ENCODE data around the gene SLC39A11. TPM values are rescaled to one million over a fixed set of nuclear protein-coding genes. Genes with fewer than 3 reads are reported as not detected.

The SLC39A11 gene
- total RNA-seq, 1 donor from 2014 or later, result 26.0 TPM

DNA sequence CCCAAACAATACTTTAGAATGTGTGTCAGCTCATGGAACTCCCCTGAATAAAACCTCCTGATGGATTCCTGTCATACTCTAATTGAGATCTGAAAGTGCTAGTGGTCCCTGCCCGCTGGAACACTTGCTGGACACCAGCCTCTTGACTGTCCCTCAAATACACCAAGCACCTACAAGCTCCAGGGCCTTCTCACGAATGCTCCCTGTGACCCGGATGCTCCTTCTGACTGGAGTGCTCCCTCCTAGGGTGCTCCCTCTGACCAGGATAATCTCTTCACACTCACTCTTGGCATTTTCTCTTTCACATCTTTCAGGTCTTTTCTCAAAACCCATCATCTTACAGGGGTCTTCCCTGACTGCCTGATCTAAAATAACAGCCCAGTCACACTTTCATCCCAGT, 205.9 kb downstream of the SLC39A11 start:
- TF ChIP-seq, protein P1, sequence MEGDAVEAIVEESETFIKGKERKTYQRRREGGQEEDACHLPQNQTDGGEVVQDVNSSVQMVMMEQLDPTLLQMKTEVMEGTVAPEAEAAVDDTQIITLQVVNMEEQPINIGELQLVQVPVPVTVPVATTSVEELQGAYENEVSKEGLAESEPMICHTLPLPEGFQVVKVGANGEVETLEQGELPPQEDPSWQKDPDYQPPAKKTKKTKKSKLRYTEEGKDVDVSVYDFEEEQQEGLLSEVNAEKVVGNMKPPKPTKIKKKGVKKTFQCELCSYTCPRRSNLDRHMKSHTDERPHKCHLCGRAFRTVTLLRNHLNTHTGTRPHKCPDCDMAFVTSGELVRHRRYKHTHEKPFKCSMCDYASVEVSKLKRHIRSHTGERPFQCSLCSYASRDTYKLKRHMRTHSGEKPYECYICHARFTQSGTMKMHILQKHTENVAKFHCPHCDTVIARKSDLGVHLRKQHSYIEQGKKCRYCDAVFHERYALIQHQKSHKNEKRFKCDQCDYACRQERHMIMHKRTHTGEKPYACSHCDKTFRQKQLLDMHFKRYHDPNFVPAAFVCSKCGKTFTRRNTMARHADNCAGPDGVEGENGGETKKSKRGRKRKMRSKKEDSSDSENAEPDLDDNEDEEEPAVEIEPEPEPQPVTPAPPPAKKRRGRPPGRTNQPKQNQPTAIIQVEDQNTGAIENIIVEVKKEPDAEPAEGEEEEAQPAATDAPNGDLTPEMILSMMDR (IDR thresholded peaks at IDR 0.05; ENCODE audit: unreplicated experiment), result no peak
- peaks cover 4% of the 10 kb centered on the region for H3K36me3 Mint-ChIP-seq
- no peaks in the 10 kb centered on the region for H3K27me3 Mint-ChIP-seq (ENCODE audit: low read depth)
- no peak overlapping the region for H3K27ac Mint-ChIP-seq
- H3K9me3 Mint-ChIP-seq, result peaks cover 7% of the 10 kb centered on the region
- H3K4me3 Mint-ChIP-seq, result no peak overlapping the region
- no peaks in the 10 kb centered on the region for H3K4me1 Mint-ChIP-seq
- no peak for DNase-seq (ENCODE audit: low spot score in 2 of 2, unreplicated experiment in 2 of 2)

DNA sequence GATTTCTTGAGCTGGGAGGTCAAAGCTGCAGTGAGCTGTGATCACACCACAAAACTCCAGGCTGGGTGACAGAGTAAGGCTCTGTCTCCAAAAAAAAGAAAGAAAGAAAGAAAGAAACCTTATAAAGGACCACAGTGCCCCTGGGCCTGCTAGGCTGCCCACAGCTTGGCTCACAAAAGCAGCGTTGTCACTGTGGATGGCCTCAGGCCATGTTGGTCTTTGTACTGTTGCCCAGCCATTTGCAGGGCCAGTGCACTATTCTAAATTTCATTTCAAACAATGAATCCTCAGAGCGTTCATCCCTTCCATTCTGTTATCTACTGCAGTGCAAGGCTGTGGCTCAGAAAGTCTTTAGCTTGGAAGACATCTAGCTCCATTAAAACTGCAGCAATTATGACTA, 208.4 kb downstream of the SLC39A11 start:
- no peaks in the 10 kb centered on the region for H3K4me1 Mint-ChIP-seq
- H3K9me3 Mint-ChIP-seq, result peaks cover 21% of the 10 kb centered on the region
- H3K4me3 Mint-ChIP-seq, result no peak overlapping the region
- H3K27me3 Mint-ChIP-seq (ENCODE audit: low read depth), result no peaks in the 10 kb centered on the region
- H3K36me3 Mint-ChIP-seq, result peaks cover 16% of the 10 kb centered on the region
- no peak overlapping the region for H3K27ac Mint-ChIP-seq
- no peak for DNase-seq (ENCODE audit: low spot score in 2 of 2, unreplicated experiment in 2 of 2)
- TF ChIP-seq, protein P1 (IDR thresholded peaks at IDR 0.05; ENCODE audit: unreplicated experiment), result no peak

DNA sequence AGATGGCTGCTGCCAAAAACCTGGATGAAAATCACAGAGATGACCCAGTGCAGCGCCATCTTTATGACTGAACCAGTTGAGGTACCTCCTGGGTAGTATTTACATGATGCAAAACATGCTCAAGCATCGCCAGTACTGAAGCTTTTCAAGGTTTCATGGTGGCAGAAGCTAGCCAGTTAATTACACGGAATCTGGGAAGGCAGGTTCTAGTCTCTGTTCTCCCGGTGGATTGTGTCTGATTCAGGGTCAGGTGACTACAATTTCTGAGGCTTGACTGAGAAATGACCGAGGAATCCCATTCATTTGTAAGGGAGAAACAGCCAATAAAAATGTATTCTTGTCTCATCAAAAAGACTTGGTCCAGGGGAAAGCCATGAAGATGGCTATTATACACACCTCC, 209.1 kb downstream of the SLC39A11 start:
- Mint-ChIP-seq H3K27ac (no peak overlapping the region), H3K4me1 (no peaks in the 10 kb centered on the region), H3K9me3 (peaks cover 28% of the 10 kb centered on the region), H3K27me3 (ENCODE audit: low read depth) (no peaks in the 10 kb centered on the region), H3K4me3 (no peak overlapping the region), H3K36me3 (peaks cover 19% of the 10 kb centered on the region)
- TF ChIP-seq, protein P1 (IDR thresholded peaks at IDR 0.05; ENCODE audit: unreplicated experiment), result no peak
- DNase-seq (ENCODE audit: low spot score in 2 of 2, unreplicated experiment in 2 of 2), result no peak

DNA sequence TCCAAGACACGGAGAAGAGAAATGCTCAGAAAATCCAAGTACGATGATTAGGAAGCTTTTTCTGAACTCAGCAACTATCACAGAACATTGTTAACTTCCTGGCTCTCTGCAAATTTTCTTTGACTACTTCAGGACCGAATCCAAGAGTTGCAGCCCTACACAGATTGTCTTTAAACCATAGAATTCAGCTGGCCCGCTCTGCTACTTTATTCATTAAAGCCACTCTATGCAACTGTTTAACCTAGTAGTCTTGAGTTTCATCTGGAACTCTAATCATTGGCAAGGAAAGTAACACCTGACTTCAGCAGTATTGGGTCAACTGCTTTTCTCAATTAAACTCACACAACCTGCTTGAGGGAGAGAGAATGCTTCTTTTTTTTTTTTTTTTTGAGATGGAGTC, 210.1 kb downstream of the SLC39A11 start:
- no peak overlapping the region for H3K4me3 Mint-ChIP-seq
- H3K36me3 Mint-ChIP-seq, result peaks cover 21% of the 10 kb centered on the region
- H3K27me3 Mint-ChIP-seq (ENCODE audit: low read depth), result no peaks in the 10 kb centered on the region
- H3K27ac Mint-ChIP-seq, result no peak overlapping the region
- peaks cover 31% of the 10 kb centered on the region for H3K9me3 Mint-ChIP-seq
- TF ChIP-seq, protein P1 (IDR thresholded peaks at IDR 0.05; ENCODE audit: unreplicated experiment), result no peak
- no peaks in the 10 kb centered on the region for H3K4me1 Mint-ChIP-seq
- no peak for DNase-seq (ENCODE audit: low spot score in 2 of 2, unreplicated experiment in 2 of 2)

DNA sequence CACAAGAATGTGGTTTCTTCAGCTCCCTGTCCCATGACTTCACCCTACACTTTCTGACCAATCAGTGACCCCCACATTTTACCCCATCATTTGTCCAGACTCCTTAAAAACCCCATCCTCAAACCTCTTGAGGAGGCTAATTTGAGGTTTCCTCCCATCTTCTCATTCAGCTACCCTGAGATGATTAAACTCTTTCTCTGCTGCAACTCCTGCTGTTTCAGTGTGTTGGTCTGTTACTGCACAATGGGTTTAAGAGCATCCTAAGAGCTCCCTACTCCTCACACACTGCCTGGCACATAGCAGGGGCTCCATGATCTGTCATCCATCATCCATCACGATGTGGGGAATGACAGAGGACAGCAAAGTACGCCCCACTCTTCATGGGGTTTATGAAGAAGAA, 212.6 kb downstream of the SLC39A11 start:
- TF ChIP-seq, protein P1 (IDR thresholded peaks at IDR 0.05; ENCODE audit: unreplicated experiment), result no peak
- Mint-ChIP-seq H3K27ac (no peak overlapping the region), H3K27me3 (ENCODE audit: low read depth) (no peaks in the 10 kb centered on the region), H3K4me3 (no peak overlapping the region), H3K36me3 (peaks cover 28% of the 10 kb centered on the region), H3K9me3 (peaks cover 45% of the 10 kb centered on the region), H3K4me1 (no peaks in the 10 kb centered on the region)
- no peak for DNase-seq (ENCODE audit: low spot score in 2 of 2, unreplicated experiment in 2 of 2)
